Stimulated activated CD4-positive, alpha-beta T cell treated with anti-CD3 and anti-CD28 coated beads, Interleukin-12 subunit alpha, Interleukin-12 subunit beta, amount 100 ng/mL, for 24 hours (primary cell): ENCODE data around the gene ATXN7L2.

Experiments used
- DNase-seq, 2 experiments: peaks; one replicate each; pipeline ENCODE4 v3.0.0-alpha.2; 2020; ENCODE audit warnings: low read depth in 2 of 2

Gene ATXN7L2

DNA sequence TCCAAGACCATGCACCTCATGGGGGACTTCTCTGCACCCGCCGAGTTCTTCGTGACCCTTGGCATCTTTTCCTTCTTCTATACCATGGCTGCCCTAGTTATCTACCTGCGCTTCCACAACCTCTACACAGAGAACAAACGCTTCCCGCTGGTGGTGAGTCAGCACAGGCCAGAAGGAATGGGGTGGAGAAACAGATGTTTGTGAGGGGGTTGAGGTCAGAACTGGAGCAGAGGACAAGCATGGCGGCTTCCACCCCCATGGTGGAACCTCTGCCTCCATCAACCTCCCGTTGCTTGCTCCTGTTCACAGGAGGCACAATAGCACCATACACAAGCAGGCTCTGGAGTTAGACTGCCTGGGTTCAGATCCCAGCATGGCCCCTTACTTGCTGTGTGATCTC, 6.9 kb upstream of the ATXN7L2 start:
- no peak for DNase-seq

DNA sequence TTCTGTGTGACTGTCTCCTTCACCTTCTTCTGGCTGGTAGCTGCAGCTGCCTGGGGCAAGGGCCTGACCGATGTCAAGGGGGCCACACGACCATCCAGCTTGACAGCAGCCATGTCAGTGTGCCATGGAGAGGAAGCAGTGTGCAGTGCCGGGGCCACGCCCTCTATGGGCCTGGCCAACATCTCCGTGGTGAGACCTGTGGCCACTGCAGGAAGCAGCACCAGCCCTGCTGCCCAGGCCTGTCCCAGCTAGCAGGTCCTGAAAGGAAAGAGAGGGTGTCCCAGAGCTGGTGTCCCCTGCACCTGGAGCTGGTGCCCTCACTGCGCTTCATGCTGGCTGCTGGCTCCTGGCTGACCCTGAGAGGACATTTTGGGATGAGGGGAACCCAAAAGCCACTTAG, 5.9 kb upstream of the ATXN7L2 start:
- DNase-seq, result no peak

- no peak for DNase-seq
Observed at GRCh38 chr1:109478806-109479205, 4.9 kb upstream of the ATXN7L2 start.

- no peak for DNase-seq
Observed at GRCh38 chr1:109479311-109479710, 4.4 kb upstream of the ATXN7L2 start.

DNA sequence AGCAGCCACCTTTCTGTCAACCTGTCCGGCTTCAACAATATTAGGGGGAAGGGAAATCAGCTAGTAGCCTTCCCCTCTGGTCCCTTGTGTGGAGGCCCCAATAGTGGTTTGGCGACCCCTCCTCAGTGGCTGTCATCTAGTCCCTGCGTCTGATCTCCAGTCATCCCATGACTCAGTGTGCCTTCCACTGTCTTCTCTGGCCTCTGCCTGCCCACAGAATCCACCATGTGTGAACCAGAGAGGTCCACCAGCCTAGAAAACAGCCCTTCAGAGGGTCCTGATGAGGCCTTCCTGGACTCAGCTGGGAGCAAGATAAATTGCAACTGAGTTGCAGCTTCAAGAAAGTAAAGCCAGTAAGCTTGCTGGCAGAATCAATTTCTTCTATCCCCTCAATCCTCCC, 3.8 kb upstream of the ATXN7L2 start:
- no peak for DNase-seq

DNA sequence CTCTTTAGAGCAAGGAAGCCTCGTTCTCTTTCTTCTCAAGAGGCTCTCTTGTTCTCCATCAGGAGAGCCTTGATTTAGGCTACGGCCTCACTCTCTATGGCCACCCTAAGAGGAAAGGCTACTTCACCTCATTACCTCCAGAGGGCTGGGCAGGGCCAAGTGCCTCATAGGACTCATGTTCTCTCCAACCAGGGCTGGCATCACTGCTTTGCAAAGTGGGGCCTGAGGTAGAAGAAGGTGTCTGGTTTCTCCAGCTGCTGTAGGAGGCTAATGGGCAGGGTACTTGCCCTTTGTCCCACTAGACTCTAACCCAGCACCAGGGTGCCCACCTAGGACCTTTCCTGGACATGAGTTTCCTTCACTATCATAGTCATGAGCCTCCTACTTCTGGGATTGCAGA, 2.1 kb upstream of the ATXN7L2 start:
- no peak for DNase-seq

- DNase-seq, result no peak
Observed at GRCh38 chr1:109482242-109482641, 1.5 kb upstream of the ATXN7L2 start.

- DNase-seq, result no peak
Observed at GRCh38 chr1:109482791-109483671, 674 bp upstream of the ATXN7L2 start.

DNA sequence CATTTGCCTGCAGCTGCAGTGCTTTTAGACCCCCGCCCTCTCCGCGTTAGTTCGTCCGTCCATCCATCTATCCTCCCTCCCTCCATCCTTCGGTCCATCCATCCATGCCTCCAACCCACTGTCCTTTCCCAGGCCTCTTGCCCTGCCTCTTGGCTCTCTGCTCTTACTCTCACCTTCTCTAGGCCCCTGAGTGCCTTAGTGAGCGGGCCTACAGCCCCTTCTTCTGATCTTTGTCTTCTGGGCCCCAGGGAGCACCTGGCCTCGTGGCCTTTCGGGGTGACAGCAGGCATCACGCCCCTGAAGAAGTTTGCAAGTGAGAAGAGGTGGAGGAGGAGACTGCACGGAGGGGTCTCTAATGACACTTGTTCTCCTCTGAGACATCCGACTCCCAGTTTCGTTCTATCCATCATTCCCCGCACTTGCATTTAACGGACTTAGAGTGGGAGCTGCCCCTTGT, 842 bp downstream of the ATXN7L2 start:
- peak in 1 of 2 experiments; percentile 14 for DNase-seq

- no peak for DNase-seq
Observed at GRCh38 chr1:109485001-109485400, 1.3 kb downstream of the ATXN7L2 start.

DNA sequence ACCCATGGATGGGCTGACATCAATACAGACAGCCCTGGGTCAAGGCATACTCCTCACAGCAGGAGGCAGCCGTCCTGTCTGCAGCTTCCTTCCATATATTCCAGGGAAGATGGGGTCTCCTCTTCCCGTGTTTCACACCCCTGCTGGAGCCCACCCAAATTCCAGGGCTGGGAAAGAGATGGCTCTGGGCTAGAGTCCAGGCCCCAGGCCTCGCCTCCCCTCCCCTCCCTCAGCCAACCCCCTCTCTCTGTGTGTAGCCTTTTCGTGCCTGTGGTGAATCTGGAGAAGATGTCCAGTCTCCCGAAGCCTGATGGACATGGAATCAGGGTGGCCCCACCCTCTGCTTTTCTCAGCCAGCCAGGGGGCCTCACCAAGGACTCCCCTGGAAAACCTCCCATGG, 3.6 kb downstream of the ATXN7L2 start:
- no peak for DNase-seq

DNA sequence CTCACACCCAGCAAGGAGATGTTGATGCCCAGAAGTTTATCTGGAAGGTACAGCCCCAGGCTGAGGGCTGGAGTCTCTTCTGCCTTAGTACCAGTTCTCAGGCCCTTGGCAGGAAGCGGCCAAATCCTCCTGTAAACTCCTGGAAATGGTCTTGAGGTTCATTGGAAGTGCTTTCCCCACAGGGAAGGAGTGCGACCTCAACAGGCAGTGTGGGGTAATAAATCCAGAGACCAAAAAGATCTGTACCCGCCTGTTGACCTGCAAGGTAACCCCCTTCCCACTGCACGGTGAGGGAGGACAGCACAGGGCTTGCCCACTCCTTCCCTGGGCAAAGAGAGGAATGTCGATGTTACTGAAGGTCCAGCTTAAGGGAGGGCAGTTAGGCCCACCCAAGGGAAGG, 4.5 kb downstream of the ATXN7L2 start:
- no peak for DNase-seq

- DNase-seq, result no peak
Observed at GRCh38 chr1:109488696-109489095, 5.0 kb downstream of the ATXN7L2 start.

DNA sequence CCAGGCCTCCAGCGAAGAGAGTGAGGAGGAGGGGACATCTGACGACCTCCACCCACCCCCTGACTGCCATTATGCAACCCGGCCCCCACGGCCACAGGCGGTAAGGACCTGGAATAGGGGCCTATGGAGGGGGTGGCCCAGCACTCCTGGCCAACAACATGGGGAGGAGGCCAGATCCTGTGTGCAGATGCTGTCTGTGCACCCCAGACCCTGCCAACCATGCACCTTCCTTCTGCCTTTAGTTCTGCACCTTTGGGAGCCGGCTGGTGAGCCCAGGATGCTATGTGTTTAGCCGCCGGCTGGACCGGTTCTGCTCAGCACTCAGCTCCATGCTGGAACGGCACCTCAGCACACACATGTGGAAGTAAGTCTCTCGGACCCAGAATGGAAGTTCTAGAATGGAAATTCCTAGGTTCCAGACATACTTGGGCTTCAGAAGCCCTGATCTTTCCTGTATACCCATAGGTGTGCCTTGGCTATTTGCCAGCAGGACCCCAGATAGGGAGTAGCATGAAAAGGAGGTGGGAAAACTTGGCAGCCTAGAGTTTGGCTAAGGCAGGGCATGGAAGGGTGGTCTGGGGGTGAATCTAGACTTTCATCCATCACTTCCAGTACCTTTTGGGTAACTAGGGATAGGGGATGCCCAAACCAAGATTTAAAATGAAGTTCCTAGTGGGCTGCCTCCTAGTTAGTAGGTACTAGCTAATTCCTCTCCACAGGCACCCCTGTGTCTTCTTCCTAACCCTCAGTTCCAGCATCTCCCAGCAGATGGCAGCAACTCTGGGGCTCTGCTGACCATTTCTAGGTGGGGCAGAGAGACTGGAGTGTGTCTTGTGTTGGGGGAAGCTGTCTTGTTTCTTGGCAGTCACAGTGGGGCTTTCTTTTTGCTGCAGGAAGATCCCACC, 6.6 kb downstream of the ATXN7L2 start:
- DNase-seq, result peak in 1 of 2 experiments; percentile 67

DNA sequence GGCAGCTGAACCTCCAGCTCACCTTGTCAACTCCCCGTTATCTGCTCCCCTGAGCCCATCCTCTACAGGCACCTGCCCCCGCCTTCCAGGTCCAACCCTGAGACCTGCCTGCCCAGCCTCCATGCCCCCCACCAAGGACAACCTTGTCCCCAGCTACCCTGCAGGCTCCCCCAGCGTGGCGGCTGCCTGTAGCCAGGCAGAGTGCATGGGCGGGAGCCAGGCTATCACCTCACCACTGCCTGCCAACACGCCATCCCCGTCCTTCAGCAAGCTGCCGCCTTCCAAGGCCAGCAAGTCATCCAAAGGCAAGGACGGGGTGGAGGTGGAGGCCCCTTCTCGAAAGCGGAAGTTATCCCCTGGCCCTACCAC, 7.2 kb downstream of the ATXN7L2 start:
- DNase-seq, result no peak

GRCh38 chr1:109491372-109491771, 7.7 kb downstream of the ATXN7L2 start:
- no peak for DNase-seq

- DNase-seq, result no peak
Observed at GRCh38 chr1:109492779-109493178, 9.1 kb downstream of the ATXN7L2 start.

DNA sequence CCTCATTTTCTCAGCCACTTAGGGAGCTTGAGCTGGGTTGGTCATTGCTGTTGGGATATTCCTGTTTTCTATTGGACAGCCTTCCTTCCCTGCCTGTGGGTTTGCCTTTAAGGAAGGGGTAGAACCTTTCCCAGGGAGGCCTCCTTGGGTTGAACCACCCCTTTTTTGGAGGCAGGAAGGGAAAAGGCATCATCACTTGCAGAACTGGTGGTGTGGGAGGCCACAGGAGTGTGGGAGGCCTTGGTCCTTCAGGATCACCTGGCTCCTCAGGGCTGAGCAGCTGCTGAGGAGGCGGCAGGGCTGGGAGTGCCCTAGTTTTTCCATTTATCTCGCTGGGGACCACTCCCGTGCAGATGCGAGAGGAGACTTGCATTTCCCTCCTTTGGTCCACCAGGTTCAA, 9.5 kb downstream of the ATXN7L2 start:
- DNase-seq, result no peak

DNA sequence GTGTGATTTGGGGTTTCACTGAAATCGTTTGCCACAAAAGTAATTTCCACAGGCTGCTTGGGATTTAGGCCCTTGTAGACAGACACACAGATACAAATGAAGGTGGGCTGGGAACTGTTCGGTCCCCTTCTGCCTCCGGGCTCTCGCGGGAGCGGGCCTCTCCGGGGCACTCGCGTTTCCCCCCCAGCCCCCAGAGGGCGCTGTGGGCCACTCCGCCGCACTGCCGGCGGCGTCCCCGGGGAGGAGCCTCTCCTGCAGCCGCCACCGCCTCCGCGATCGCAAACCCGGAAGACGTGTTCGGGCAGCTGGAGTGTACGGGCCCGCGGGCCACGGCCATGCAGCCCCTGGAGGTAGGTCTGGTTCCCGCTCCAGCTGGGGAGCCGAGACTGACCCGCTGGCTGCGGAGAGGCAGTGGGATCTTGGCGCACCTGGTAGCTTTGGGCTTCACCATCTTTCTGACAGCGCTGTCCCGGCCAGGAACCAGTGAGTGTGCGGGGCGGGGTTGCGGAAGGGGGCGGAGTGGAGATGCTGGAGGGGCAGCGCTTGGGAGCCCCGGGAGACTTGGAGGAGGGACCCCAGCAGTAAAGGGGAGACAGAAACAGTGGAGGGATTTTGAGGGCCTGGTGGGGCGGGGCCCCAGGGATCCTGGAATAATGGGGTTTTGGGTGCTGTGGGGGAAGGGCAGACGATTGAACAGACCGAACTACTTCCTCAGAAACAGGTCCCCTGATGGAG, 10.3 kb downstream of the ATXN7L2 start, which contains the start of gene CYB561D1:
TSS of gene CYB561D1 (plus strand) at position 290 of the 735 bp plus-strand sequence. CDS start at position 336, 46 bp downstream.
- DNase-seq, result peak; percentile 81 to 86

GRCh38 chr1:109495738-109496137, 12.0 kb downstream of the ATXN7L2 start:
- no peak for DNase-seq

DNA sequence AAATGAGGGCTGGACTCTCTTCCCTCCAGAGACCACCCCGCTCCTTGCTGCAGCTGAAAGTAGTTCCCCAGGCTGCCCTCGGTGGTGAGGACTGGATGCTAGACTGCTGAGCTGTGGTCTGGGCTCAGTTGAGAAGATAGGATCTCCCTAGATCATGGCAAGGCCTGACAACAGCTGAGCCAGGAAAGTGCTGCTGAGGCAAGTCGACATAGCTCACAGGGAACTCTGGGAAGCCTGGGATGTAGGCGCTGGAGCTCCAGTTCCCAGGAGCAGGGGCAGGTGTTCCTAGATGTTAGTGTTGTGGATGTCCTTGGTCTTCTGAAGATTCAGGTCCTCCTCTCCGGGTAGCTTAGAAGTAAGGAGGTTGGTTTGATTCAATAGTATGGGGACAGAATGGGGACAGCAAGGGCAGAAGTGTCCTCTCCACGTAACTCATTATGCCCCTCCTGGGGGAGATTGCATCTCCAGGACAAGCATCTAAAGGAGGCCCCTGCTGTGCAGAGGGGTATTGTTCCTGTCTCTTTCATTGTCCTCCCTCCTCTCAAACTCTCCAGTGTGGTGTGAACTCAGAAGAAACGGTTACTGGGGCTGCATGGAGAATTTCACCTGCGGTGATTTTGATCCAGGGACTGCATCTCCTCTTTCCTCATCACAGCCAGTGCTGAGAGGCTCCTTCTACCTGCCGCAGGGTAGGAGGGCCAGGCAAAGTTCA, 13.9 kb downstream of the ATXN7L2 start:
- no peak for DNase-seq
